Kidney glomerular epithelial cell (primary cell): Measurements from ENCODE around the gene ZNF319.

Experiments used
- DNase-seq: peaks from one replicate; lab custom pipeline; 2025; lab: John Stamatoyannopoulos, UW

ZNF319 gene

GRCh38 chr16:57999971-58000705 lies at the start of gene ZNF319:
Gene ZNF319 (minus strand): TSS chr16:58000672. CDS start chr16:57998265, 2,407 bp downstream.
- DNase-seq = peak; percentile 31

GRCh38 chr16:58049232-58050185 lies 49.0 kb upstream of the ZNF319 start:
- DNase-seq = no peak

- no peak for DNase-seq
These were observed 48.2 kb upstream of the ZNF319 start for GRCh38 chr16:58048494-58049231.

DNA sequence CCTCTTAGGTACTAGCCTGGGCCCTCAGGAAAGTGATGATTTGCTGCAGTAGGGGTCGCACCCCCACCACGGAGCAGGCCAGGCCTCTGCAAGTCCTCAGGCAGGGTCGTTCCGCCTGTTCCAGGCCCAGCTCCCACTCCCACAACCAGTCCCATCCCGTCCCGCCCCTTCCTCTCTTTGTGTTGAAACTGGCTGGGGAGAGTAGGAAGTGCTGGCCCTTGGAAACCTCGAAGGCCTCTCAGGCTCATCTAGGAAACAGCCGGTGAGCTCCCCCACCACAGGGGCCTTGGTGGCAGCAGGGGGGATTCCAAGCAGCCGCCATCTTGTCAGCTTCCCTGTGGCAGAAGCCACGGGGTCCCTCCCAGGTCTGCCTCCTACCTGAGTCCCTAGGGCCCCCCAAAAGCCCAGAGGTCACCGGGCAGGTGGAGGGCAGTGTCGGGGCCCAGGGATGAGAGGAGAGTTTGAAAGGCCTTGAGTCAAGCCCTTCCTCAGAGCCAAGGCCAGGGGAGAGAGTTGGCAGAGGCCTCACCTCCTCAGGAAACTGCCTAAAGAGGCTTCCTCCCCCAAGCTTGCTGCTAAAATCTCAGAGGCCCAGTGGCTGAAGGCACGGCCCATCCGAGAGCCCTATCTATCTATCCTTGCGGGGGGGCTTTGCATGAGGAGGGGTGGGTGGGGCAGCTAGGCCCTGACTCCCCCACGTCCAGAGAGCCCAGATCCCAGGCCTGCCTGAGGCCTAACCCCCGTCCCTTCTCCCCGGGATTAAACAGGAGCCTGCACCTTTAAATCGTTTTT lies 47.3 kb upstream of the ZNF319 start:
- no peak for DNase-seq

DNA sequence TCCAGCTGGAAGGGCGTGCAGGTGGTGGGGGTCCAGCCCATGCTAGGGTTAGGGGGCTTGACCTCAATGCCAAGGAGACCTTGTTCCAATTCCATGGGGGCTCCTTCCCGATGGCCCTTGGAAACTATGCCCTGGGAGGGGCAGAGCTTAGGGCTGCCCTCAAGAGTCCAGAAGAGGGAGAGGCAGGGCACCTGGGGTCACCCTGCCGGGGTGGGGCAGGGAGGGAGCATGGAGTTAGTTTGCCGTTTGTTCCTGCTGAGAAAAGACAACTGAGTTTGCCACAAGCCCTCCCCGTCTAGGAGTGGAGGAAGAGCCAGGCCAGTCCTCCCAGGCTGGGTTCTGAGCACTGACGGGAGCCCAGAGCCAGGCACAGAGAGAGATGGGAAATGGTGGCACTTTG lies 46.5 kb upstream of the ZNF319 start:
- DNase-seq = no peak

DNA sequence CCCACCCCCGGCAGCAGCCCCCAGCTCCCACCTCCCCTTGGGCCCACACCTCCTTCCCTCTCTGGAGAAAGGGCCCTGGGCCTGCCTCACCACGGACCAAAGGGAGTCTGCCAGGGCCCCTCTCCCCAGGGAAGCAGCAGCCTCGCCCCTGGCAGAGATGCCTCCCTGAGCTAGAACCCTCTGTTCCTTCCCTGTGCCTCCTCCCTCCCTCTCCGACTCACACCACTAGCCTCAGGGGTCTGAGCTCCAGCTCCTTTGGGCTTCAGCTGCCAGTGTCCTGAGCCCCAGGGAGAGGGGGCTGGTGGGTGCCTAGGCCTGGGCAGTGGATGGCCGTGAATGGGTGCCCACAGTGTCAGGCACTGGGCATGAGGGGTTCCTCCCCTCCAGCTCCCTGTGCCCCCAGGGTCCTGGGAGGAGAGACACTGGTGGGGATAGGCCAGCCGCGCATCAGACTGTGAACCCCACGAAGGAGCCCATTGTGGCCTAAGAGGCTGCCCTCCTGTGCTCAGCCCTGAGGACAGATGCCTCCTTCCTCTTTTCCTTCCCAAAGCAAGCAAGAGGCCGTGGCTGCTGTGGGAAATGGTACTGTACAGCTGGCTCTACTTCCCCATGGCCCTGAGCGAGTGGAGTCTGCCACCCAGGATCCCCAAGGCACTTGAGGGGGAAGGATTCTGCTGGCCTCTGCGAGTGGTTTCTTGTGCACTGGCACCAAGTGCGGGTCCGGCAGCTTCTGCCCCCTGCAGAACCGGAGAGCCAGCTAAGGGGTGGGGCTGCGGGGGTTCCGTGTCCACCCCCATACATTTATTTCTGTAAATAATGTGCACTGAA lies 45.8 kb upstream of the ZNF319 start:
- DNase-seq = no peak

- no peak for DNase-seq
These were observed 44.6 kb upstream of the ZNF319 start for GRCh38 chr16:58045096-58045495.

- no peak for DNase-seq
These were observed 44.0 kb upstream of the ZNF319 start for GRCh38 chr16:58044266-58045019.

- DNase-seq = no peak
These were observed 43.2 kb upstream of the ZNF319 start for GRCh38 chr16:58043571-58044155.

DNA sequence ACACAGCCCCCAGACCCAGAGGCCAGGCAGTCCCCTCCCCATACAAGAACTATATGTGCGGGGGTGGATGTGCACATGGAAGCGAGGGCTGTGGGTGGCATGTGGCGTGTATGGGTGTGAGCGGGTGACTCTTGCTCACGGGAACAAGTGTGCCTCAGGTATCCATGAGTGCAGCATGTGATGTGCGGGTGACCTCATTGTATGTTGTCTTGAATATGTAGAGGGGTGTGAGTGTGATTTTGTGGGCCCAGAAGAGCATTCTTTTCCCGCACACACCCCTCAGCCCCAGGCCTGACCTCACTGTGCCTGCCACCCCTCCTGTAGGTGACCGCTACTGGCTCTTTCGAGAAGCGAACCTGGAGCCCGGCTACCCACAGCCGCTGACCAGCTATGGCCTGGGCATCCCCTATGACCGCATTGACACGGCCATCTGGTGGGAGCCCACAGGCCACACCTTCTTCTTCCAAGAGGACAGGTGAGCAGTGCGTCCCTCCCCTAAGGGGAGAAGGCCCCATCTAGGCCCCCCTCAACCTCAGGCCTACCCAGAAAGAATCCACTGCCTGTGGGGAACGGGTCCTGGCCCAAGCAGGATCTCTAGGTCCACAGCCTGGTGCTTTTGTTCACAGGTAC lies 42.5 kb upstream of the ZNF319 start:
- no peak for DNase-seq

DNA sequence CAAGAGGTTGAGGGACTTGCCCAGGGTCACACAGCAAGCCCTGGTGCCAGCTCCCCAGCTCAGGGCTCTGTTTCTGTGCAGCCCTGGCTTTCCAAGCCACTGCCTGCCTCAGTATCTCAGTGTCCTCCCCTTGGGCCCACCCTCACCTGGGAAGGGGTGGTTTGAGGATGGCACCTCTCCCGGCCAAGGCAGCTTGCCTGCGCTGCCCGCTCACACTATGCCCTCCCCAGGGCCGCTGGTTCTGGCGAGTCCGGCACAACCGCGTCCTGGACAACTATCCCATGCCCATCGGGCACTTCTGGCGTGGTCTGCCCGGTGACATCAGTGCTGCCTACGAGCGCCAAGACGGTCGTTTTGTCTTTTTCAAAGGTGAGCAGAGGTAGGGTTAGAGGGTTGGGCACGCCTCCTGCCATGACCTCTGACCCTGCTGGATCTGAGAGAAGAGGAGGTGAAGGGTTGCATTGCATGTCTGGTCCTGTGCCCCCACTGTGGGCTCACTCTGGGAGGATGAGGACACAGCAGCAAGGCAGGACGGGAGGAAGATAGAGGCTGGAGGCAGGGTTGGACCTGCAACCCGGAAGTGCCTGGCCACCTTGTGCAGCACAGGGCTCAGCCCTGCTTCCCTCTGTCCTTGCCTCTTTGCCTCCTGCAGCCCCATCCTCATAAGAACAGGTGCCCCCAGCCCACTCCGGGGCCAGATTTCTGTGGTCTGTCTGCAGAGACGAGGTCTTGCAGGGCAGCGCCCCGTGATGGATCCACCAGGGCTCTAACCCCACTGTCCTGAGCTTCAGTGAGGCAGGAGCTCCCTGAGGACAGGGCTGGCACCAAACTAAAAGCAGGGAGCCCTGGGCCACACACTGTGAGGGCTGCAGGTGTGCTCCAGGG lies 41.8 kb upstream of the ZNF319 start:
- no peak for DNase-seq

DNA sequence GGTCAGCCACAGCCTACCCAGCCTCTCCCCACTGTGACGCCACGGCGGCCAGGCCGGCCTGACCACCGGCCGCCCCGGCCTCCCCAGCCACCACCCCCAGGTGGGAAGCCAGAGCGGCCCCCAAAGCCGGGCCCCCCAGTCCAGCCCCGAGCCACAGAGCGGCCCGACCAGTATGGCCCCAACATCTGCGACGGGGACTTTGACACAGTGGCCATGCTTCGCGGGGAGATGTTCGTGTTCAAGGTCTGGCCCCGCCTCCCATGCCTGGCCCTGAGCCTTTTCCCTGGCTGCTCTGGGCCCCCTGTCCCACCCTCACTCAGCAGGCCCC lies 41.1 kb upstream of the ZNF319 start:
- no peak for DNase-seq

DNA sequence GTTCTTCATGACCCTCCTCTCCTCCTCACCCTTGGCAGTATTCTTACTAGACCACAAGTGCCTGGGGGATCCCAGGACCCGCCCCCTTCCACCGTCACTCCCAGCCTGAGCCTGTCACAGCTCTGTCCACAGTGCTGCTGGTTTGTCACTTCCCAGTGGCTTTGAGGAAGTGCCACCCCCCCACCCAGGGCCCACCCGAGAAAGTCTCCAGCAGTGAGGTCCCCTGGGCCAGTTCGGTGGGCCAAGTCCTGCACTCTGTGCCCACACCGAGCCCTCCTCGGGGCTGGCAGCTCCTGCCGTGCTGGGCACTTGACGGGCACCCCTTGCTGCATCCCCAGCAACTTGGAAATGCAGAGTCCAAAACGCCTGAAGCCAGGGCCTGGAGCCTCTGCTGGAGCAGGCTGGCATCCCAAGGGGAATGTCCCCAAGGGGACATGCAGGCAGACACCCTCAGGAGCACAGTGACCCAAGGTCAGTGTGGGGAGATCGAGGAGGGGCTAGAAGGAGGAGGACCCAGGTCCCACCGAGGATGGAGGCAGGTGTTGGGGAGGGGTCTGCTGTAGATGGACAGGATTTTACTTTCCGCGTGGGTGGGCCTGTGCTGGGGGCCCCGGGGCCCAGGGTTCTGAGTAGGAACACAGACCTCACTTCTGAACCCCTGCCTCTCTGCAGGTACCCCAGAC lies 40.6 kb upstream of the ZNF319 start:
- no peak for DNase-seq

GRCh38 chr16:58040496-58040846 lies 40.0 kb upstream of the ZNF319 start:
- DNase-seq = no peak

GRCh38 chr16:58039829-58040495 lies 39.5 kb upstream of the ZNF319 start:
- no peak for DNase-seq

- no peak for DNase-seq
These were observed 37.8 kb upstream of the ZNF319 start for GRCh38 chr16:58038219-58038641.
